Activated CD4-positive, CD25-positive, alpha-beta regulatory T cell treated with anti-CD3 and anti-CD28 coated beads, Interleukin-2, amount 50 U/mL, for 24 hours (primary cell): Measurements from ENCODE around the gene TSHZ2.
"Not testable (repeated sequence)": the region's sequence is repeated elsewhere in the genome, so short reads cannot be mapped to it uniquely, and the experiment has no call there.

Experiments
- ATAC-seq, 2 donors: fragments of 150-1000 bp; cut with Tn5 transposase; one replicate each; pipeline ENCODE4 v1.10.0; 2021; ENCODE audit warnings: mild to moderate bottlenecking in 1 of 2, moderate library complexity in 1 of 2

TSHZ2 gene

DNA sequence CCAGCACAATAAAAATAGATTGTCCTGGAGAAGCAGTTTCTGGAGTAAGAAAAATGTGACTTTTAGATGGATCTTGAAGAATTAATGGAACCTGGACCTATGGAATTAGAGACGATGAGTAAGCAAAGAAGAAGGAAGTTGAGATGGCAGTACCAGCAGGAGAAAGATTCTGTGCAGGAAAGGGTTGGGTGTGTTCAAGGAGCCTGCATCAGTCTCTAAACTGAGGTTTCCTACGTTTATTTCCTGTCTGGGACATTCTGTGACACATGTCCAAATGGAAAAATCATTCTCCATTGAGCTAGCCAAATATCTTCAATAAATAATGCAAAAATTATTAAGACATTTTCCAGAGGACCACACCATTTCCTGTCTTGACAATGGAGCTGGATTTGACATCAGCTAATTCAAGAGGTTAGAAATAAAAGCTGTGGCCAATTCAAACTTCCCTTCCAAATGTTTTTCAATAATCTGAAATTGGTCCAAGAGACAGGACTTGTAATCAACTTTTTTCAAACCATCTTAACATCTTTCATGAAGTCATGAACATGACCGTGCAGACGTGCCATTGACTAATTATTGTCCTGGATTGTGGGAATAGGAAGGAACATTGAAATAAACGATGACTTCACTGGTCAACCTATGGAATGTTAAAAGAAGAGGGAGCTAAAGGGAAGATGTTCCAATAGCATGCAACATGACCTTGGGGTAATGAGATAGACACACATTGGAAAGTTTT, 423.2 kb downstream of the TSHZ2 start:
- no peak for ATAC-seq

GRCh38 chr20:53399083-53399482, 426.9 kb downstream of the TSHZ2 start:
- ATAC-seq = no peak

DNA sequence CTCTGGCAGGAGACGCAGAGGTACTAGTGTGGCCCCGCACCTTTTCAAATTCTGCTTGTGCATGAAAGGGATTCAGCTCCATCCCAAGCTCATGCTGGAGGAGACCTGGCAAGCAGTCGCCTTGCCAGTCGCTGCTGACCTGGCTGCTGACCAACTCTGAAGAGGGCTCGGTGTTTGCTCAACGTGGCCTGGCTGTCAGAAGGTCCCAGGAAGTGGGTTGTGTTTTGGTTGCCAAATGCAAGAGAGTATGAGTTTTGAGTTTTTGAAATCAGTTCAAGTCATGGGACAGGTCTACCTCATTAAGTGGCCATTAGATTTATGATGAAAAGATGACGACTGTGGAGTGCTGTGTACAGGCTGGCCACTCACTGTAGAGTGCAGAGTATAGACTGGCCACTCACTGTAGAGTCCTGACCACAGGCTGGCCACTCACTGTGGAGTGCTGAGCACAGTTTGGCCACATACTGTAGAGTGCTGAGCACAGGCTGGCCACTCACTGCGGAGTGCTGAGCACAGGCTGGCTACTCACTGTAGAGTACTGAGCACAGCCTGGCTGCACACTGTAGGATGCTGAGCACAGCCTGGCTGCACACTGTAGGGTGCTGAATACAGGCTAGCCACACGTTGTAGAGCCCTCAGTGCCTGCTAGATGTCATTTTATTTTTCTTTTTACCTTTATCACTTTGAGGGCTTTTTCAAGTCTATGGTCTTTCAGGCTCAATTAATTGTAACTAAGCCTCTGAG, 427.6 kb downstream of the TSHZ2 start:
- peak in 1 of 2 donors; percentile 9 for ATAC-seq

GRCh38 chr20:53402233-53403005, 430.3 kb downstream of the TSHZ2 start:
- no peak for ATAC-seq

GRCh38 chr20:53403029-53403428, 430.9 kb downstream of the TSHZ2 start:
- ATAC-seq = no peak

GRCh38 chr20:53405139-53405538, 433.0 kb downstream of the TSHZ2 start:
- no peak for ATAC-seq

- ATAC-seq = no peak
Measured at GRCh38 chr20:53406580-53406979, 434.4 kb downstream of the TSHZ2 start.

DNA sequence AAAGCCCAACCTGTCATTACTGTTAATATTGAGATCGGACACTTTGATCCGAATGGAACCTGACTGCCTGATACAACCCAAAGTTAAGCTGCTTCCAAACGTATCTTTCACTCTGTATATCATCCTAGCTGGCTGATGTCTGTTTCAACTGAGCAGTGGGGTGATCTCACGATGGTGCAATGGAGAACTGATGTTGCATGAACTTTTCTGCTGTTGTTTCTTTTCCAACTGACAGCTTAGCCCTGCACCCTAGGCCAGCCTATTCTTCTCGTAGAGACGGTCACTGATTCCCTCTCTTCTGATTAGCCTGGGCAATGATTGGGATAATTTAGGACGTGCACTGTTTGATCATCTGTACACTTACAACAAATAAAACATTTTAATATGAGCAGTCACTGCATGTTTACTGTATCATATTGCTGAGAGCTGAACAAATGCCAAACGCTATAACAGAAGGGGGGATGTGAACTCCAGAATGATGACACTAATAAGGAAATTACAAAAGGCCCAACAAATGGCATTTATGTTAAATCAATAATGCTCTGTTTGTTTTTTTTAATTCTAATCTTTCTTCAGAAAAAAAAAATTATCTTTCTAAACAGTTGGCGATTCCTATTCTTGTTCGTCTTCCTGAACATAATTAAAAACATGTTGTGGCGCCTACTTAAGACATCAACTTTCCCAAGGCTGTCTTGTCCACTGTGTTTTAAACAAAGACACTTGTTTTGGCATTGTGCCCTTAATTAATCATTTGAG, 436.7 kb downstream of the TSHZ2 start:
- no peak for ATAC-seq

GRCh38 chr20:53409447-53409717, 437.2 kb downstream of the TSHZ2 start:
- no peak for ATAC-seq

DNA sequence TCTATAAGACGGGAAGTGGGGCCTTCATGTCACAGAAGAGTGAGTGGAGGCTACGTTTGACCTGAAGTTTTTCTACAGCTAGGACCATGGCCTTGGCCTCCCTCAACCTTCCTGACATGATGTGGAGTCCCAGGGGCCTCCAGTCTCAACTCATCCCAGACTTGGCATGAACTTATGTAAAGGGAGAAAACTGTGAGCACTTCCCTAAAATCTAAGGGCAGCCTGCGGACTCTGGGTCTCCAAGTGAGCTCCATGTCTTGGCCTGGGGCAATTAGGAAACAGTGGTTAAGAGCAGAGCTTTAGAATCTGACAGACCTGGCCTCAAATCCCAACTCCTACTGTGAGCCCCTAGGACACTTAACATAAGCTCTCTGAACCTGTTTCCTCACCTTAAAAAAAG, 439.0 kb downstream of the TSHZ2 start:
- no peak for ATAC-seq

- ATAC-seq = no peak
Measured at GRCh38 chr20:53411891-53412290, 439.7 kb downstream of the TSHZ2 start.

DNA sequence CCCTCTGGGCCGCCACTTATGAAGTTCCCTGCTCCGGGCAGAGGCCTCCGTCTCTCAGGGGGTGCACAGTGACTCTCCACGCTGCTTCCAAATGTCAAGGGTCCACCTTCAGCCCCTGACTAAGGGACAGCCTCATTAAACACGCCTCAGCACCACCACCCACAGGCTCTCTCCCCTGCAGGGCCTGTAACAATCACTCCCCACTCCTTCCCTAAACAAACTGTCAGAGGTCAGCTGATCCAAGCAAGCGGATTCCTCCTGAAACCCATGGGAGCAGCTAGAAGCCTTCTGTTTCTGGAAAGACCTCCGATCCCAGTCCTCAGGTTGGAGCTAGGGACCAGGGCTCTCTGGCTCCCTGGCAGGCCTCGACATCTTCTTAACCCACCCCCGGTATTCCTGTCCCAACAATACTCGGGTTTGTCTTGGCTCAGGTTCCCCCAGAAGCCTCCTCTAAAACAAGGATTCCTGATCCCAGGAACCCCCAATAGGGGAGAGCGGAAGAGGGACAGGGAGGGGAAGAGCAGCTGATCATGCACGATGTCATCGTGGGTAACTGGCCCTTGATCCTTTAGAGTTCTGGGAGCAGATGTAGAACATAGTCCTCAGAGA, 440.5 kb downstream of the TSHZ2 start:
- no peak for ATAC-seq

GRCh38 chr20:53413186-53413631, 441.1 kb downstream of the TSHZ2 start:
- peak in 1 of 2 donors; percentile 20 for ATAC-seq

GRCh38 chr20:53413845-53414244, 441.7 kb downstream of the TSHZ2 start:
- not testable (repeated sequence) for ATAC-seq

DNA sequence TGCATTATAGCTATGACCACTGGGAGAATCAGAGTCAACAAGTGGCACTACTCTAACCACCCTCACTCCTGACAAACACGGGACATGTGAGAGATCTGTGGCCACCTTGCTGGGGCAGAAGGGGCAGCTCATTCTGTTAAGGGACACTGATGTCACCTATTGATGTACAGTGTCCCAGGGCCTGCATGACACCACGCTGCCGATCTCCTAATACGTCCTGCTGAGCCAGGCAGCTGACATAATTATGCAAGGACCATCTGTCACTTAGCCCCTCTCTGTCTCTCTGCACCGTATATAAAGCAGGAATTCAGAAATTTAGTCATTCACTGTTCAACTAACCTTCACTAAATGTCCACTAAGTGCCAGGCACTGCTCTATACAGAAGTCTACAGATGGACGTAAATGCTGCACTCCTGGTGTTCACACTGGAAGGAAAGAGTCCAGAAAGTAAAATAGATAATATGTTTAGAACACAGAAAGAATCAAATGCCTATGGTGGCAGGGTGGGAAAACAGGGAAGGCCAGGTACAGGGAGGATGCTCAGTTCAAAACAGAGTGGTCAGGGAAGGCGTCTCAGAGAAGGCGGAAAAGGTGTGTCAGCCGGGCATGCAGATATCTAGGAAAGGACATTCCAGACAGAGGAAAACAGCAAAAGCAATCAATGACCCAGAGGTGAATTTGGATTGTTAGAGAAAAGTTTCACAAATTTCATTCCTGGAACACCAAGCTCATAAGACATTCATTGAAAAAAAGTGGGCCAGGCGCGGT, 447.7 kb downstream of the TSHZ2 start:
- no peak for ATAC-seq

- no peak for ATAC-seq
Measured at GRCh38 chr20:53421343-53421742, 449.2 kb downstream of the TSHZ2 start.

DNA sequence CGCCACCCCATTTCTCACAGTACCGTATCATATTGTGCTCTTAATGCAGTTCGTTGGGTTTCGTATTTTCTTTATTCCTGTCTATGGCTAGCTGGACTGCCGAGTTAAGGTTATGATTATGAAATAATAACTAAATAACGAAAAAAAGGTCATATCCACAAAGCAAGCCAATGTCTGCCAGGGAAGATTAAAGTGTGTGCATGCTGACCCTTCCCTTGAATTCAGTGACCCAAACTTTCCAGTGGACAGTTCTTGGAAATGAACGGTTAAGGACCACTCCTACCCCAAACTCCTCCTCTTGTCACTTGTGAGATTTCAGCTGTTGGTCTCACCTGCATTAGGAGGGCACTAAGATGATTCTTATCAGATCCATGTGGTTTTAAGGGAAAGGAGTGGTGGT, 449.9 kb downstream of the TSHZ2 start:
- no peak for ATAC-seq

GRCh38 chr20:53423587-53424146, 451.5 kb downstream of the TSHZ2 start:
- no peak for ATAC-seq

- no peak for ATAC-seq
Measured at GRCh38 chr20:53425481-53425880, 453.3 kb downstream of the TSHZ2 start.

- no peak for ATAC-seq
Measured at GRCh38 chr20:53425941-53426340, 453.8 kb downstream of the TSHZ2 start.

GRCh38 chr20:53426766-53427312, 454.7 kb downstream of the TSHZ2 start:
- no peak for ATAC-seq
